ENCODE data around the gene PRSS36. TPM values are rescaled to one million over a fixed set of nuclear protein-coding genes. Genes with fewer than 3 reads are reported as not detected.

The PRSS36 gene
- 0.84 to 2.1 TPM (median 1.3 TPM) in 5 replicates for total RNA-seq (2022; extraction: Qiagen RNA extraction)

GRCh38 chr16:31149894-31150890 lies at the start of gene PRSS36:
Gene PRSS36 (minus strand): TSS chr16:31150066. CDS start chr16:31150035, 31 bp downstream.

GRCh38 chr16:31179747-31180459 lies 30.0 kb upstream of the PRSS36 start, which contains the start of gene FUS:
Gene FUS (plus strand): TSS chr16:31180139. CDS start chr16:31180215, 76 bp downstream.

GRCh38 chr16:31135535-31136286 lies 14.2 kb downstream of the PRSS36 start, which contains the start of gene PRSS8:
Gene PRSS8 (minus strand): TSS chr16:31135727. CDS start chr16:31135498, 229 bp downstream.

GRCh38 chr16:31117384-31118222 lies 32.3 kb downstream of the PRSS36 start, which contains the start of gene KAT8:
Gene KAT8 (plus strand): TSS chr16:31117664. CDS start chr16:31117682, 18 bp downstream.

GRCh38 chr16:31108035-31108793 lies 41.7 kb downstream of the PRSS36 start, which contains the start of gene BCKDK:
Gene BCKDK (plus strand): TSS chr16:31108386. CDS start chr16:31109224, 838 bp downstream.

GRCh38 chr16:31094424-31095120 lies 55.3 kb downstream of the PRSS36 start, which contains the start of gene VKORC1:
Gene VKORC1 (minus strand): TSS chr16:31094797. CDS start chr16:31094729, 68 bp downstream.

Other genes with a start within 250 kb of the PRSS36 start
- 12.0 to 20.0 TPM (median 16.8 TPM) in 5 replicates for gene FBXL19, start 226.5 kb downstream of the PRSS36 start, total RNA-seq (2022; extraction: Qiagen RNA extraction)
- gene ORAI3, start 201.0 kb downstream of the PRSS36 start, total RNA-seq (2022; extraction: Qiagen RNA extraction): 10.3 to 14.7 TPM (median 12.3 TPM) in 5 replicates
- gene SETD1A, start 192.3 kb downstream of the PRSS36 start, total RNA-seq (2022; extraction: Qiagen RNA extraction): 18.3 to 20.3 TPM (median 18.6 TPM) in 5 replicates
- 13.5 to 17.0 TPM (median 14.5 TPM) in 5 replicates for gene HSD3B7, start 164.9 kb downstream of the PRSS36 start, total RNA-seq (2022; extraction: Qiagen RNA extraction)
- gene STX1B, start 139.4 kb downstream of the PRSS36 start, total RNA-seq (2022; extraction: Qiagen RNA extraction): 1.4 to 1.7 TPM (median 1.6 TPM) in 5 replicates
- gene STX4, start 116.5 kb downstream of the PRSS36 start, total RNA-seq (2022; extraction: Qiagen RNA extraction): 49.2 to 67.7 TPM (median 62.8 TPM) in 5 replicates
- gene ZNF668, start 75.8 kb downstream of the PRSS36 start, total RNA-seq (2022; extraction: Qiagen RNA extraction): 13.2 to 20.9 TPM (median 15.8 TPM) in 5 replicates
- 9.3 to 10.8 TPM (median 9.9 TPM) in 5 replicates for gene ZNF646, start 75.6 kb downstream of the PRSS36 start, total RNA-seq (2022; extraction: Qiagen RNA extraction)
- gene PRSS53, start 61.1 kb downstream of the PRSS36 start, total RNA-seq (2022; extraction: Qiagen RNA extraction): 1.1 to 2.1 TPM (median 1.4 TPM) in 5 replicates
- 99.8 to 149 TPM (median 147 TPM) in 5 replicates for gene VKORC1, start 55.3 kb downstream of the PRSS36 start, total RNA-seq (2022; extraction: Qiagen RNA extraction)
- gene BCKDK, start 41.7 kb downstream of the PRSS36 start, total RNA-seq (2022; extraction: Qiagen RNA extraction): 42.8 to 59.1 TPM (median 54.4 TPM) in 5 replicates
- gene KAT8, start 32.4 kb downstream of the PRSS36 start, total RNA-seq (2022; extraction: Qiagen RNA extraction): 44.4 to 51.1 TPM (median 49.2 TPM) in 5 replicates
- 1.2 to 1.8 TPM (median 1.4 TPM) in 5 replicates for gene PRSS8, start 14.3 kb downstream of the PRSS36 start, total RNA-seq (2022; extraction: Qiagen RNA extraction)
- 494 to 572 TPM (median 537 TPM) in 5 replicates for gene FUS, start 30.1 kb upstream of the PRSS36 start, total RNA-seq (2022; extraction: Qiagen RNA extraction)
- gene PYCARD, start 52.7 kb upstream of the PRSS36 start, total RNA-seq (2022; extraction: Qiagen RNA extraction): 26.9 to 41.9 TPM (median 35.6 TPM) in 5 replicates
- 0.01 to 0.06 TPM (median 0.02 TPM) in 5 replicates for gene TRIM72, start 64.1 kb upstream of the PRSS36 start, total RNA-seq (2022; extraction: Qiagen RNA extraction)
- gene PYDC1, start 67.1 kb upstream of the PRSS36 start, total RNA-seq (2022; extraction: Qiagen RNA extraction): not detected in 5 replicates
- 1.1 to 1.6 TPM (median 1.3 TPM) in 5 replicates for gene ITGAM, start 109.9 kb upstream of the PRSS36 start, total RNA-seq (2022; extraction: Qiagen RNA extraction)
- gene ITGAX, start 205.1 kb upstream of the PRSS36 start, total RNA-seq (2022; extraction: Qiagen RNA extraction): 0.86 to 1.4 TPM (median 1.1 TPM) in 5 replicates
- gene ITGAD, start 243.3 kb upstream of the PRSS36 start, total RNA-seq (2022; extraction: Qiagen RNA extraction): 0.03 TPM in 1 of 5 replicates, not detected in the others

Data from A549 treated with AZD2906 at 1 μM for 4 hours (cell line).